Skeletal muscle satellite cell (primary cell): ENCODE measurements around the gene PURB.
"Not testable (repeated sequence)": the region's sequence is repeated elsewhere in the genome, so short reads cannot be mapped to it uniquely, and the experiment has no call there.

ENCODE experiments used
- H3K27me3 ChIP-seq: 2 replicates; pipeline ENCODE4 v1.7.0; 2013; ENCODE audit warnings: low read length; ENCODE audit not compliant: control insufficient read depth, insufficient read depth
- H3K36me3 ChIP-seq: 2 replicates; pipeline ENCODE4 v1.7.0; 2013; ENCODE audit warnings: mild to moderate bottlenecking, control low read depth, low read length; ENCODE audit not compliant: insufficient read depth
- H3K4me1 ChIP-seq: 2 replicates; pipeline ENCODE4 v1.7.0; 2013; ENCODE audit warnings: low read length; ENCODE audit not compliant: control insufficient read depth, insufficient read depth
- H3K4me2 ChIP-seq: 2 replicates; pipeline ENCODE4 v1.7.0; 2013; ENCODE audit warnings: mild to moderate bottlenecking, low read length
- H3K4me3 ChIP-seq: 2 replicates; pipeline ENCODE4 v1.7.0; 2013; ENCODE audit warnings: low read length
- H3K9ac ChIP-seq: 2 replicates; pipeline ENCODE4 v1.7.0; 2013; ENCODE audit warnings: mild to moderate bottlenecking, low read depth, low read length, moderate library complexity
- H3K9me3 ChIP-seq: replicated peaks from 2 replicates; pipeline ENCODE4 v1.7.0; 2013; ENCODE audit warnings: mild to moderate bottlenecking, control low read depth, low read length

PURB gene

GRCh38 chr7:44871918-44872317 is 13.4 kb downstream of the PURB start:
- H3K4me1 ChIP-seq = peaks cover 10% of the 10 kb centered on the region
- H3K9me3 ChIP-seq, H3K4me2 ChIP-seq, H3K4me3 ChIP-seq, H3K36me3 ChIP-seq, H3K9ac ChIP-seq, H3K27me3 ChIP-seq: not testable (repeated sequence)

- H3K4me1 ChIP-seq = peaks cover 15% of the 10 kb centered on the region
- H3K9me3 ChIP-seq, H3K9ac ChIP-seq, H3K4me2 ChIP-seq, H3K4me3 ChIP-seq, H3K36me3 ChIP-seq, H3K27me3 ChIP-seq: not testable (repeated sequence)
These were observed 14.6 kb downstream of the PURB start for GRCh38 chr7:44870780-44871179.

GRCh38 chr7:44870336-44870735 is 15.0 kb downstream of the PURB start:
- not testable (repeated sequence) for H3K9ac ChIP-seq, H3K4me3 ChIP-seq
- peaks cover 15% of the 10 kb centered on the region for H3K4me1 ChIP-seq

GRCh38 chr7:44867073-44867995 is 18.0 kb downstream of the PURB start:
- H3K9ac ChIP-seq = no peak overlapping the region
- peak overlapping the region; percentile 43 for H3K4me3 ChIP-seq
- no peaks in the 10 kb centered on the region for H3K36me3 ChIP-seq
- H3K4me2 ChIP-seq = peak overlapping the region; percentile 70
- no peaks in the 10 kb centered on the region for H3K27me3 ChIP-seq
- H3K9me3 ChIP-seq = no peaks in the 10 kb centered on the region
- H3K4me1 ChIP-seq = peaks cover 15% of the 10 kb centered on the region

More at GRCh38 chr7:44870336-44870735, 15.0 kb downstream of the PURB start:
- not testable (repeated sequence) for H3K9me3 ChIP-seq, H3K27me3 ChIP-seq, H3K36me3 ChIP-seq, H3K4me2 ChIP-seq

GRCh38 chr7:44861949-44862348 is 23.4 kb downstream of the PURB start:
- H3K4me2 ChIP-seq, H3K9me3 ChIP-seq, H3K36me3 ChIP-seq, H3K27me3 ChIP-seq, H3K4me3 ChIP-seq, H3K9ac ChIP-seq, H3K4me1 ChIP-seq: not testable (repeated sequence)

GRCh38 chr7:44858161-44858560 is 27.2 kb downstream of the PURB start:
- Histone ChIP-seq H3K4me1 (peaks cover 10% of the 10 kb centered on the region), H3K27me3 (no peaks in the 10 kb centered on the region), H3K9me3 (no peaks in the 10 kb centered on the region), H3K36me3 (no peaks in the 10 kb centered on the region), H3K9ac (no peak overlapping the region), H3K4me3 (no peak overlapping the region), H3K4me2 (no peak overlapping the region)

- Histone ChIP-seq H3K4me3 (no peak overlapping the region), H3K9ac (no peak overlapping the region), H3K4me1 (peaks cover 10% of the 10 kb centered on the region), H3K4me2 (no peak overlapping the region), H3K36me3 (no peaks in the 10 kb centered on the region), H3K9me3 (no peaks in the 10 kb centered on the region), H3K27me3 (no peaks in the 10 kb centered on the region)
These were observed 30.5 kb downstream of the PURB start for GRCh38 chr7:44854644-44855364.

- peaks cover 16% of the 10 kb centered on the region for H3K4me1 ChIP-seq
- H3K9ac ChIP-seq = no peak overlapping the region
- no peak overlapping the region for H3K4me3 ChIP-seq
- H3K36me3 ChIP-seq = no peaks in the 10 kb centered on the region
- H3K4me2 ChIP-seq = no peak overlapping the region
- no peaks in the 10 kb centered on the region for H3K9me3 ChIP-seq
- H3K27me3 ChIP-seq = no peaks in the 10 kb centered on the region
These were observed 31.9 kb downstream of the PURB start for GRCh38 chr7:44853391-44853790.

GRCh38 chr7:44852590-44852989 is 32.7 kb downstream of the PURB start:
- H3K4me3 ChIP-seq = no peak overlapping the region
- H3K36me3 ChIP-seq = no peaks in the 10 kb centered on the region
- H3K9ac ChIP-seq = no peak overlapping the region
- no peaks in the 10 kb centered on the region for H3K27me3 ChIP-seq
- H3K4me2 ChIP-seq = no peak overlapping the region
- no peaks in the 10 kb centered on the region for H3K9me3 ChIP-seq
- H3K4me1 ChIP-seq = peaks cover 16% of the 10 kb centered on the region

- H3K4me2 ChIP-seq = no peak overlapping the region
- H3K27me3 ChIP-seq = no peaks in the 10 kb centered on the region
- H3K4me1 ChIP-seq = peaks cover 23% of the 10 kb centered on the region
- H3K4me3 ChIP-seq = no peak overlapping the region
- H3K9ac ChIP-seq = no peak overlapping the region
- no peaks in the 10 kb centered on the region for H3K9me3 ChIP-seq
- no peaks in the 10 kb centered on the region for H3K36me3 ChIP-seq
These were observed 35.3 kb downstream of the PURB start for GRCh38 chr7:44849885-44850544.

GRCh38 chr7:44849259-44849884 is 36.0 kb downstream of the PURB start:
- no peaks in the 10 kb centered on the region for H3K9me3 ChIP-seq
- peak overlapping the region; percentile 87 for H3K9ac ChIP-seq
- peak overlapping the region; percentile 94 for H3K4me2 ChIP-seq
- H3K4me1 ChIP-seq = peaks cover 24% of the 10 kb centered on the region
- H3K27me3 ChIP-seq = no peaks in the 10 kb centered on the region
- no peaks in the 10 kb centered on the region for H3K36me3 ChIP-seq
- H3K4me3 ChIP-seq = peak overlapping the region; percentile 84
